Measurements from ENCODE around the gene MRPL20.

MRPL20 gene

DNA sequence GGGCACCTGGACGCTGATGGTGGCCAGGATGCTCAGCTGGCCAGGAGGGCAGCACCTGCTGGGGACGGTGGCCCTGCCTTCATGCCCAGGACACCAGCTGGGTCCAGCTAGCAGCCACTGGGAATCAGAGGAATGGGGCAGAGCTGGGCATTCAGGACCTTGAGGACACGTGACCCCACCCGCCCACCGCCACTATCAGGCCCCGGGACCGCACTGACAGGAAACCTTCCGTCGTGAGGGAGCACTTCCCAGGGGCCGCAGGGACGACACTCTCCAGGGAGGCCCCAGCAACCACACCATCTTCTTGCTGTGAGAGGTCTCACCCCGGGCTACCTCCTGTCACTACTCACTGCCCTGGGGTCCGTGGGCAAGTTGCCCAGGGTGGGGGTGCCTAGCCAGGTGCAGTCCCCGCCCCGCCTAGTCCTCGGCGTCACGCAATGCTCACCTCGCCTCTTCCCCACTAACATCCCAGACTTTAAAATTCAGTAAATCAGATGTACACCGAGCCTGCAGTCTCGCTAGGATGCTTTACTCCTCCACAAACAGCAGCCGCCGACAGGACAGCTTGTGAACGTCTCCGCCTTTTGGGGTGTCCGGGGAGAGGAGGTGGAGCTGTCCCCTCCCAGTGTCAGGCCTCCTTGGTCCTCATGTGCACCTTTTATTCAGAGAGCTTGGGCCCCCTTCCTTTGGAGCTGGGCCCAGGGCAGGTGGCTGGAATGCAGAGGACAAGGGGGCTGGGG is 33.3 kb upstream of the MRPL20 start:
- ATAC-seq (no peak), DNase-seq (no peak)
- no peak overlapping the region for H3K27ac Mint-ChIP-seq
- H3K4me1 Mint-ChIP-seq = peaks cover 3% of the 10 kb centered on the region
- peaks cover 12% of the 10 kb centered on the region for H3K27me3 Mint-ChIP-seq
- H3K4me3 Mint-ChIP-seq = no peak overlapping the region
- no peaks in the 10 kb centered on the region for H3K9me3 Mint-ChIP-seq
- H3K36me3 Mint-ChIP-seq (ENCODE audit: low read depth) = no peaks in the 10 kb centered on the region

- DNase-seq (no peak), ATAC-seq (no peak)
- Mint-ChIP-seq H3K27me3 (peaks cover 19% of the 10 kb centered on the region), H3K4me3 (no peak overlapping the region), H3K9me3 (no peaks in the 10 kb centered on the region), H3K27ac (no peak overlapping the region), H3K36me3 (ENCODE audit: low read depth) (no peaks in the 10 kb centered on the region), H3K4me1 (peaks cover 7% of the 10 kb centered on the region)
Measured at GRCh38 chr1:1439546-1440261, 32.6 kb upstream of the MRPL20 start.

DNA sequence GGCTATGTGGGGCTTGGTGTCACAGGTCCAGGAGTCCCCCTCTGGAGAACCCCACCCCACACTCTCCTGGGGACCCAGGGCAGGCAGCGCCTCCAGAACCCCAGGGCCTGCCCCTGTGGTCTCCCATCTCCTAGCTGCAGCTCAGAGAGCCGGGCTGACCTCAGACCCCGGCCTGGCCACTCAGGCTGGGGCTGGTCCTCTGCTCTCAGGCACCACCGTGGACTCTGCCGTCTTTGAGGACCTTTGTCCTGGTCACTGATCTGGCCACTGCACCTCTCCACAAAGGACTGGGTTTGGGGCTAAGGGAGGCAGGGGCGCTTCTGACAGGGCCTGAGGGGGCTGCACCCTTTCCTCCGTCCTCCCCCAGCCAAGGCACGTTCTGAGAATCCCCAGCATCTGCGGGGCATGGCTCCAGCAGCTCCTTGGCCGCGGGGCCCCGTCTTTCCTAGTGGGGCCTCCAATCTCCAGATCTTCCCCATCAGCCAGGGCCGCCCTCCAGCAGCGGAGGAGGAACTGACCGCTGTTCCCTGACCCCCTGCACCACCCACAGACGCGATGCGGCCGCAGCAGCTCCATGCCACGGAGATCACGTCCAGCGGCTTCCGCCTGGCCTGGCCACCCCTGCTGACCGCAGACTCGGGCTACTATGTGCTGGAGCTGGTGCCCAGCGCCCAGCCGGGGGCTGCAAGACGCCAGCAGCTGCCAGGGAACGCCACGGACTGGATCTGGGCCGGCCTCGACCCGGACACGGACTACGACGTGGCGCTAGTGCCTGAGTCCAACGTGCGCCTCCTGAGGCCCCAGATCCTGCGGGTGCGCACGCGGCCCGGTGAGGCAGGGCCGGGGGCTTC is 31.7 kb upstream of the MRPL20 start:
- H3K4me3 Mint-ChIP-seq = no peak overlapping the region
- no peaks in the 10 kb centered on the region for H3K36me3 Mint-ChIP-seq (ENCODE audit: low read depth)
- ATAC-seq (no peak), DNase-seq (no peak)
- no peak overlapping the region for H3K27ac Mint-ChIP-seq
- H3K9me3 Mint-ChIP-seq = no peaks in the 10 kb centered on the region
- H3K27me3 Mint-ChIP-seq = peaks cover 20% of the 10 kb centered on the region
- H3K4me1 Mint-ChIP-seq = peaks cover 9% of the 10 kb centered on the region

DNA sequence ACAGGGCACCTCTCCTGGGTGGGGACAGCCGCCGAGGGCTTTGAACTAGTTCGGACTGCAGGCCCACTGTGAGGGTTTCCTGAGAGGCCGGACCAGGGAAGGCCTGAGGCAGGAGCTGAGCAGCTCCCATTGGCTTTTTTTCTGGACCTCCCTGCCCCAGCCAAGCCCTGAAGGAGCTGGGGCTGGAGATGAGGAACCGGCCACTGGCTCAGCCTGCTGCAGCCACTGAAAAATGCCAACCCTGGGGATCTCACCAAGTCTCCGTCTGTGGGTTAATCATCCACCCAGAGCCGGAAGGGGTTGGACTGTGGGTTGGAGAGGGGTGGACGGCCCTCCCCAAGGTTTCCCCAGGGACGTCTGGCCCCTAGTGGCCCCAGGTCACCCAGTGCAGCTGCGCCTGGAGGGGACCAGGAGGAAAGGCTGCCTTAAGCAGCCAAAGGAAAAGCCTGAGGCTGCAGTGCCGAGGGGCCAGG is 30.8 kb upstream of the MRPL20 start:
- H3K4me1 Mint-ChIP-seq = peaks cover 12% of the 10 kb centered on the region

DNA sequence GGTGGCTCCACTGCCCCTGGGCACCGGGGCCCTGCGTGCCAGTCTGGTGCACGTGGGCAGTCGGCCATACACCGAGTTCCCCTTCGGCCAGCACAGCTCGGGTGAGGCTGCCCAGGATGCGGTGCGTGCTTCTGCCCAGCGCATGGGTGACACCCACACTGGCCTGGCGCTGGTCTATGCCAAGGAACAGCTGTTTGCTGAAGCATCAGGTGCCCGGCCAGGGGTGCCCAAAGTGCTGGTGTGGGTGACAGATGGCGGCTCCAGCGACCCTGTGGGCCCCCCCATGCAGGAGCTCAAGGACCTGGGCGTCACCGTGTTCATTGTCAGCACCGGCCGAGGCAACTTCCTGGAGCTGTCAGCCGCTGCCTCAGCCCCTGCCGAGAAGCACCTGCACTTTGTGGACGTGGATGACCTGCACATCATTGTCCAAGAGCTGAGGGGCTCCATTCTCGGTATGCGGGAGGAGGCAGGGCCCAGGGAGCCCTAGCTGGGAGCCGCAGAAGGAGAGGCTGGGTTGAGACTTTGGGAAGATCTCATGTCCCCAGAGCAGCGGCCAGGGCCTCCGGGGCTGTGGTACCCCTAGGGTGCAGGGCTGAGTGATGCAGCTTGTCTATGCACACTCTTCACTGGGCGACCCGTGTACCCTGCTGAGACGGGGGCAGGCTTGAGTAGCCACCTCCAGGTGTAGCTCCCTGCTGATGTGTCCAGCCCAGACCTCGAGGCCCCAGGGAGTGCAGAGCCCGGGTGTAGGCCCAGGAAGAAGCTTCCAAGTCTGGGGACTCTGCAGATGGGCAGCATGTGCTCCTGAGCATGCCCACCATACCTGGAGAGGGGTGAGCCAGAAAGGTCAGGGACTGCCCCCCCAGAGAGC is 30.2 kb upstream of the MRPL20 start:
- Mint-ChIP-seq H3K4me1 (peaks cover 12% of the 10 kb centered on the region), H3K27me3 (peaks cover 20% of the 10 kb centered on the region), H3K36me3 (ENCODE audit: low read depth) (no peaks in the 10 kb centered on the region), H3K4me3 (no peak overlapping the region), H3K27ac (no peak overlapping the region), H3K9me3 (no peaks in the 10 kb centered on the region)
- ATAC-seq (no peak), DNase-seq (no peak)

More for the DNA sequence above, 30.8 kb upstream of the MRPL20 start:
- H3K27ac Mint-ChIP-seq = no peak overlapping the region
- no peaks in the 10 kb centered on the region for H3K36me3 Mint-ChIP-seq (ENCODE audit: low read depth)
- no peak overlapping the region for H3K4me3 Mint-ChIP-seq
- no peaks in the 10 kb centered on the region for H3K9me3 Mint-ChIP-seq
- H3K27me3 Mint-ChIP-seq = peaks cover 20% of the 10 kb centered on the region
- no peak for DNase-seq
- ATAC-seq = no peak

DNA sequence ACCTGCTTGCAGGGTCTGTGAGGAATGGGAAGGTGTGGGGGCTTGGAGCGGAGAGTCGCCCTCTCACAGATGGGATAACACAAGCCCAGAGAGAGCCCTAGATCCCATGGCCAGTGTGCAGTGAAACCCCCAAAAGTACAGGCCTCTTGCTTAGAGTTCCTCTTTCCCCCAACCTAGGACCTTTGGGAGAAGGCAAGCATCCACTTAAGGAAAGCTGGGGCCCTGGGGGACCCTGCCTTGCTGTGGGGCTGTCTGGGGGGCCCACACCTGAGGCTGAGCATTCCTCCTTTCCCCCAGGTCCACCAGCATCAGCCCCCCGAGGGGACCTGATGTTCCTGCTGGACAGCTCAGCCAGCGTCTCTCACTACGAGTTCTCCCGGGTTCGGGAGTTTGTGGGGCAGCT is 29.5 kb upstream of the MRPL20 start:
- DNase-seq (no peak), ATAC-seq (no peak)
- H3K4me3 Mint-ChIP-seq = no peak overlapping the region
- H3K4me1 Mint-ChIP-seq = peaks cover 12% of the 10 kb centered on the region
- peaks cover 20% of the 10 kb centered on the region for H3K27me3 Mint-ChIP-seq
- no peaks in the 10 kb centered on the region for H3K36me3 Mint-ChIP-seq (ENCODE audit: low read depth)
- no peak overlapping the region for H3K27ac Mint-ChIP-seq
- H3K9me3 Mint-ChIP-seq = no peaks in the 10 kb centered on the region

DNA sequence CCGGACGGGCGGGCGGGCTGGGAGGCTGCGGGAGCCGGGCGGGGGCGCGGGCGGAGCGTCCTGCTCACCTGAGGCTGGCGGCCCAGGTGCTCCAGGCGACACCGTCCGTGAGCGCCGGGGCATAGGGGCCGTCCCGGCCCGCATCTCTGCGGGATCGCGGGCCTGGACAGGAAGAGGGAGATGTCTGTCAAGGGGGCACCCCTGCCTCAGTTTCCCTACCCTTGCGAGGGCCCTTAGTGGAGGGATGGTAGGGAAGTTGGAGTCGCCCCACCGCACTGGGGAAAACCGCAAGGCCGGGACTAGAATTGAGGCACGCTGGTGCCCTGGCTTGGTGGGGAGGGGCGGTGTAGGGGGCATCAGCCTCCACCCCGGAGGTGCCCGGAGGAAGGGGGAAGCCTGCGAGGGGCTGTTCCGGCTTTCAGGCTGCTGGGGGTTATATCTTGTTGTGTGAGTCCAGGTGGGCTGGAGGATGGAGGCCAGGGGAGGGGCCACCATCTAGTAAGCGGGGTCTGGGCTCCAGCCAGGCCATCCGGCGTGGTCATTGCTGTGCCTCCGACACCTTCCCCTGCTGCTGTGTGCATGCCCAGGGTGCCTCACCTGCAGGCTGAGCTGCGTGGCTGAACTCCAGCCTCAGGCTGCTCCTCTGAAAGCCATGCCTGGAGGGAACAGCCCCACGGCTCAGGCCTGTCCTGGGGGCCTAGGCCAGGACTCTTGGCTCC is 29.0 kb upstream of the MRPL20 start:
- DNase-seq (no peak), ATAC-seq (no peak)
- Mint-ChIP-seq H3K36me3 (ENCODE audit: low read depth) (no peaks in the 10 kb centered on the region), H3K4me3 (no peak overlapping the region), H3K27me3 (peaks cover 20% of the 10 kb centered on the region), H3K9me3 (no peaks in the 10 kb centered on the region), H3K27ac (no peak overlapping the region), H3K4me1 (peaks cover 12% of the 10 kb centered on the region)

DNA sequence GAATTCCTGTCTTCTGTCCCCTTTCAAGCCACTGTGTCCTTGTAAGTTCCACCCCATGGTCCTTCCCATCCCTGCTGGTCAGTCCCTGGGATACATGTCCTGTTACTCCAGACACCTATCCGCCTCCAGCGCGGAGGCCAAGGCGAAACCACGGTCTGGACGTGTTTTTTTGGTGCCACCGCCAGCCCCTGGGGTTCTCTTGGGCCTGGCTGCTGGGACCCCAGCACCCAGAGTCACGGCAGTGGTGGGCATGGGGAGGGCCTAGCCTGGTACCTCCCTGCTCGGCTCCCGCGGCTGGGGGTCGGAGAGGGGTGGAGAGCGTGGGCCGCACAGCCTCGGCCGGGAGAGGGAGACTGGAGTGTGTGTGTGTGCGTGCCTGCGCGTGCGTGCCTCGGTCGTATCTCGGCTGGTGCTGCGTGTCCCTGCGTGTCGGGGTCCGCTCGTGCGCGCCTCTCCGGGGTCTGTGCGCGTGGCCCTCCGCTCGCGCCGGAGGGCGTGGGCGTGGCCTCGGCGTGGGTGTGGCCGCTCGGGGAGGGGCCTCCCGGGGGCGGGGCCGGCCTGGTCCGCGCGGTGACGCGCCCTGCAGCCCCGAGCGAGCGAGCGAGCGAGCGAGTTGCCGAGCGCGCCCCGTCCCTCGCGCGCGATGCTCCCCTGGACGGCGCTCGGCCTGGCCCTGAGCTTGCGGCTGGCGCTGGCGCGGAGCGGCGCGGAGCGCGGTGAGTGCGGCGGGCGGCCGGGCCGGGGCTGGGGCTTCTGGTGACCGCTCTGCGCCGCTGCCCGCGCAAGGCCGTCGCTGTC is 28.2 kb upstream of the MRPL20 start, which contains the start of gene VWA1:
TSS of gene VWA1 (plus strand) at position 585 of the 798 bp plus-strand sequence. CDS start at position 644, 59 bp downstream.
- Mint-ChIP-seq H3K9me3 (no peaks in the 10 kb centered on the region), H3K4me3 (peak within 1 kb of the TSS; percentile 64), H3K4me1 (peaks cover 12% of the 10 kb centered on the region), H3K27me3 (peaks cover 20% of the 10 kb centered on the region), H3K36me3 (ENCODE audit: low read depth) (no peaks in the 10 kb centered on the region), H3K27ac (no peak within 1 kb of the TSS)
- DNase-seq (peak; percentile 81), ATAC-seq (peak; percentile 34)

DNA sequence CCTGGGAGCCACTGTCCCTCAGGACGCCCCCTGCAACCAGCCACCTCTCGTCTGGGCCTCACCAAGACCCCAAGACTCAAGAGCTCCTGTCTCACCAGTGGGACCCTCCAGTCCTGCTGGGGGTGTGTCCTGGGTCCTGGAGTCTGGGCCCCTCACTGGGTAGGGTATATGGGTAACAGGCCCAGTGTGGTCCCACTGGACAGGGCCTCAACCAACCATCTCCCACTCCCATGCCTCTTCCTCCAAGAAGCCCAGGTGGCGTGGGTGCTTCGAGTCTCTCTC is 27.7 kb upstream of the MRPL20 start:
- Mint-ChIP-seq H3K36me3 (ENCODE audit: low read depth) (no peaks in the 10 kb centered on the region), H3K27ac (no peak overlapping the region), H3K4me3 (peak overlapping the region; percentile 64), H3K27me3 (peaks cover 25% of the 10 kb centered on the region), H3K4me1 (peaks cover 12% of the 10 kb centered on the region), H3K9me3 (no peaks in the 10 kb centered on the region)
- ATAC-seq (no peak), DNase-seq (no peak)

- Mint-ChIP-seq H3K27ac (no peak overlapping the region), H3K4me3 (peak overlapping the region; percentile 36), H3K9me3 (no peaks in the 10 kb centered on the region), H3K4me1 (peaks cover 12% of the 10 kb centered on the region), H3K36me3 (ENCODE audit: low read depth) (no peaks in the 10 kb centered on the region), H3K27me3 (peaks cover 30% of the 10 kb centered on the region)
- DNase-seq = peak; percentile 46
- ATAC-seq = peak; percentile 2
Measured at GRCh38 chr1:1434131-1434823, 27.2 kb upstream of the MRPL20 start.

DNA sequence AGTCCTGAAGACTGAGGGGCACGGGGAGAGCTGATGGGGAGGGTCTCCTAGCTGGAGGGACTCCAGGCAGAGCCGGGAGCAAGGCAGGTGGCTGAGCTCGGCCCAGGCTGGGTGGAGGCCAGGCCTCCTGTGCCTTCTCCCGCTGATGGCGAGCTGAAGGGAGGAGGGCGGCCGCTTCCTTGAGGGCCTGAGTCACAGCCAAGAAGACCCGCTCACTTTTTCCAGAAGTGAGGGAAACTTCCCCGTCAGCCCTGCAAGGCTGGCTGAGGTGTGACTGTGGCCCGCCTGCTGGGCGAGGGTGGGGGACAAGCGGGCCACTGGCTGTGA is 26.7 kb upstream of the MRPL20 start:
- Mint-ChIP-seq H3K9me3 (no peaks in the 10 kb centered on the region), H3K27me3 (peaks cover 31% of the 10 kb centered on the region)
- peak; percentile 77 for DNase-seq

DNA sequence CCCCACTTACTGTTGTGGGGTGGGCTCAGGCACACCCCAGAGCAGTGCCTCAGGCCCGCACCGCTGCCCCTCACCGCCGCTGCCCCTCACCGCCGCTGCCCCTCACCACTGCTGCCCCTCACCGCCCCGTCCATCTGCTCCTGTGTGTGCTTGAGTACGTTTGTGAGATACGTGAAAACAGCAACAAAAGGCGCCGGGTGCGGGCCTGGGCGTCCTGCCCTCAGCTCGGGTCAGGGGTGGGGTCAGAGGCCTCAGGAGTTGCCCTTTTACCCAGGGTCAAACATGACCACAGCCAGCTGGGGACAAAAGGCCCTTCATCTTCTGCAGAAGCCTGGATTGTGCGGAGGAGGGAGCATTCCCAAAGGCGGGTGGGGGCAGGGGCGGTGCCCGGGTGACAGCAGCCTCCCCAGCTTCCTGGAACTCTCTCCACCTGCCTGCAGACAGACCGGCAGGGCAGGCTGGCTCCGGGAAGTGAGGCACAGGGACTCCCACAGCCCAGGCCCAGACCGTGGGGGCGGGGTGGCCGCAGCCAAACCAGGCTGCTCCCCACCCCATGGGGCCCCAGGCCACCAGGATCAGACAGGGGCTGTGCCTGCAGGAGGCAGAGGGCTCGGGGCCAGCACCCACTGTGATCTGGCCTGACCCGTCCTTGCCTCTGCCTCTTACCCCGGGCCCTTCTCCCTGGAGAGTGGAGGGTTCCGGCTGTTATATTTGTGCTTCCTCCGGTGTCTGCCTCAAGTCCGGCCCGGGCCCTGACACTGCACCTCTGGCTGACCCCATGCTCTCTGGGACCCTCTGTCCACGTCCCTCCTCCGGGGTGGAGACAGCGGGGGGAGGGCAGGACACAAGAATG is 26.1 kb upstream of the MRPL20 start:
- ATAC-seq (no peak), DNase-seq (no peak)
- peak overlapping the region; percentile 73 for H3K27ac Mint-ChIP-seq
- H3K4me1 Mint-ChIP-seq = peaks cover 14% of the 10 kb centered on the region
- peak overlapping the region; percentile 36 for H3K4me3 Mint-ChIP-seq
- no peaks in the 10 kb centered on the region for H3K9me3 Mint-ChIP-seq
- H3K36me3 Mint-ChIP-seq (ENCODE audit: low read depth) = peaks cover 2% of the 10 kb centered on the region
- peaks cover 29% of the 10 kb centered on the region for H3K27me3 Mint-ChIP-seq

More for the DNA sequence above, 26.7 kb upstream of the MRPL20 start:
- peaks cover 12% of the 10 kb centered on the region for H3K4me1 Mint-ChIP-seq
- no peaks in the 10 kb centered on the region for H3K36me3 Mint-ChIP-seq (ENCODE audit: low read depth)
- H3K4me3 Mint-ChIP-seq = peak overlapping the region; percentile 36
- peak overlapping the region; percentile 73 for H3K27ac Mint-ChIP-seq
- ATAC-seq = peak; percentile 91
